Transverse colon (tissue), 4 donors: ENCODE results near the gene MS4A10. TPM values are rescaled to one million over a fixed set of nuclear protein-coding genes. Genes with fewer than 3 reads are reported as not detected.

Experiments
- DNase-seq: peaks from one replicate; pipeline ENCODE4 v3.0.0-alpha.2; 2019
- H3K27ac ChIP-seq, 4 donors: fragments of 200-600 bp; sonication (generic); 2 replicates each; pipeline ENCODE4 v1.5.1; 2016 to 2018; ENCODE audit warnings: inconsistent platforms in 4 of 4
- H3K27me3 ChIP-seq: fragments of 200-600 bp; sonication (generic); 2 replicates; pipeline ENCODE4 v1.5.1; 2017; ENCODE audit warnings: inconsistent platforms
- H3K36me3 ChIP-seq, 4 donors: fragments of 200-600 bp; sonication (generic); 2 replicates each; pipeline ENCODE4 v1.5.1; 2017 to 2019; ENCODE audit warnings: inconsistent platforms in 4 of 4
- H3K4me1 ChIP-seq, 4 donors: fragments of 200-600 bp; sonication (generic); 2 replicates each; pipeline ENCODE4 v1.5.1; 2017 to 2020; ENCODE audit warnings: inconsistent platforms in 4 of 4
- H3K4me3 ChIP-seq, 4 donors: fragments of 200-600 bp; sonication (generic); 1 replicate in 1 of 4; 2 replicates in 3 of 4; pipeline versions ENCODE4 v1.5.1 to v1.6.1; 2017 to 2019; ENCODE audit warnings: inconsistent platforms in 4 of 4
- H3K9me3 ChIP-seq, 2 donors: fragments of 200-600 bp; sonication (generic); 2 replicates each; pipeline ENCODE4 v1.5.1; 2017 to 2019; ENCODE audit warnings: inconsistent platforms in 2 of 2
- CTCF ChIP-seq, 5 experiments: fragments of 200-600 bp in 3 of 5; fragments of 450-650 bp in 2 of 5; sonication (generic) in 3 of 5; IDR thresholded peaks; 1 replicate in 2 of 5; 2 replicates in 3 of 5; pipeline ENCODE4 v1.5.1; 2016 to 2017; ENCODE audit warnings: antibody characterized with exemption in 5 of 5, inconsistent platforms in 3 of 5, mild to moderate bottlenecking in 2 of 5, moderate library complexity in 1 of 5
- EP300 ChIP-seq: sonication (generic); formaldehyde crosslinking; IDR thresholded peaks from one replicate; pipeline ENCODE4 v1.6.1; 2017; ENCODE audit warnings: antibody characterized with exemption, low read depth
- POLR2A ChIP-seq: fragments of 450-650 bp; IDR thresholded peaks from one replicate; pipeline ENCODE4 v1.6.1; 2016; ENCODE audit warnings: antibody characterized with exemption, mild to moderate bottlenecking, moderate library complexity
- POLR2AphosphoS5 ChIP-seq, 3 donors: sonication (generic); formaldehyde crosslinking; IDR thresholded peaks; one replicate each; pipeline ENCODE4 v1.6.1; 2016; ENCODE audit warnings: antibody characterized with exemption in 3 of 3
- WGBS, 2 donors: methylation state at CpG; one replicate each; pipeline ENCODE4 v1.1.5; 2018; ENCODE audit warnings: low coverage in 1 of 2; 5-methylcytosine and 5-hydroxymethylcytosine counted together
- in situ Hi-C, 4 donors: fragments of 200-750 bp; cut with MboI; loops; one replicate each; pipeline versions ENCODE4 v1.15.0 to v1.15.1; 2017; ENCODE audit warnings: low sequenced_read_pairs in 3 of 4, low pct_ligation_motif_present in 1 of 4, low pct_unique_long_range_greater_than_20kb in 1 of 4
- intact Hi-C: fragments of 100-400 bp; cut with DNase I; formaldehyde crosslinking; loops from one replicate; pipeline ENCODE4 v1.15.1; 2023; ENCODE audit warnings: low total_unique reads
- total RNA-seq, 4 donors: library from RNA; depleted of rRNA; stranded (reverse); fragments of >200 nt; gene quantifications; one replicate each; pipeline ENCODE4 v1.1.0, GENCODE V29; 2016

The MS4A10 gene
- total RNA-seq, 4 donors from 2014 or later, result 1.3 to 2.2 TPM; not detected in 2

- intact Hi-C loops, result no loop called here
- 79 to 87% methylated on average over 3 to 12 of the region's 13 CpGs for WGBS, 2 donors
Measured at GRCh38 chr11:60847281-60847680, 62.1 kb downstream of the MS4A10 start.

GRCh38 chr11:60847896-60848295 lies 62.8 kb downstream of the MS4A10 start:
- H3K27me3 ChIP-seq, result no peaks in the 10 kb centered on the region
- intact Hi-C loops (no loop called here), in situ Hi-C loops (loop anchor here in 2 of 4 donors (25.0 kb wide), 3 partner anchors 289 to 489 kb away; partner anchors contain the start of genes DDB1 (in 1 of the 2) and TKFC (in 1 of the 2))
- 92 to 93% methylated on average over 5 to 12 of the region's 12 CpGs for WGBS, 2 donors
- peaks cover 0 to 18% (median 6%) of the 10 kb centered on the region in 4 donors for H3K36me3 ChIP-seq
- TF ChIP-seq POLR2A (no peak), EP300 (no peak), CTCF (IDR thresholded peaks at IDR 0.05) (no peak), POLR2AphosphoS5 (IDR thresholded peaks at IDR 0.05) (no peak)
- no peak overlapping the region for H3K27ac ChIP-seq
- H3K9me3 ChIP-seq, result no peaks in the 10 kb centered on the region
- no peak overlapping the region for H3K4me3 ChIP-seq
- H3K4me1 ChIP-seq, result peaks cover 13 to 35% (median 24%) of the 10 kb centered on the region in 4 donors
- no peak for DNase-seq

More at GRCh38 chr11:60847281-60847680, 62.1 kb downstream of the MS4A10 start:
- no peak overlapping the region for H3K4me3 ChIP-seq
- no peaks in the 10 kb centered on the region for H3K9me3 ChIP-seq
- no peak overlapping the region for H3K27ac ChIP-seq
- DNase-seq, result no peak
- no peak for TF ChIP-seq EP300
- peaks cover 0 to 18% (median 6%) of the 10 kb centered on the region in 4 donors for H3K36me3 ChIP-seq
- no peaks in the 10 kb centered on the region for H3K27me3 ChIP-seq
- H3K4me1 ChIP-seq, result peaks cover 15 to 41% (median 25%) of the 10 kb centered on the region in 4 donors
- in situ Hi-C loops, result loop anchor here in 2 of 4 donors (25.0 kb wide), 3 partner anchors 290 to 490 kb away; partner anchors contain the start of genes DDB1 (in 1 of the 2) and TKFC (in 1 of the 2)

GRCh38 chr11:60848714-60849151 lies 63.6 kb downstream of the MS4A10 start:
- H3K27me3 ChIP-seq, result no peaks in the 10 kb centered on the region
- DNase-seq, result no peak
- no peak overlapping the region for H3K27ac ChIP-seq
- no peak overlapping the region for H3K4me3 ChIP-seq
- in situ Hi-C loops (loop anchor here in 2 of 4 donors (25.0 kb wide), 3 partner anchors 289 to 489 kb away; partner anchors contain the start of genes DDB1 (in 1 of the 2) and TKFC (in 1 of the 2)), intact Hi-C loops (no loop called here)
- WGBS, 2 donors, result 85 to 90% methylated on average over 5 to 10 of the region's 10 CpGs
- no peak for TF ChIP-seq POLR2AphosphoS5 (IDR thresholded peaks at IDR 0.05)
- TF ChIP-seq EP300, result no peak
- TF ChIP-seq POLR2A, result no peak
- no peak for TF ChIP-seq CTCF (IDR thresholded peaks at IDR 0.05)
- H3K9me3 ChIP-seq, result no peaks in the 10 kb centered on the region
- H3K4me1 ChIP-seq, result peaks cover 6 to 27% (median 17%) of the 10 kb centered on the region in 4 donors
- peaks cover 0 to 18% (median 6%) of the 10 kb centered on the region in 4 donors for H3K36me3 ChIP-seq

- H3K27me3 ChIP-seq, result no peaks in the 10 kb centered on the region
- DNase-seq, result no peak
- 96% methylated on average over 23 of the region's 29 CpGs; no CpG with 5 or more reads in 1 of the 2 donors for WGBS, 2 donors
- H3K4me1 ChIP-seq, result peaks cover 0 to 16% (median 7%) of the 10 kb centered on the region in 4 donors
- H3K9me3 ChIP-seq, result no peaks in the 10 kb centered on the region
- H3K4me3 ChIP-seq, result no peak overlapping the region
- TF ChIP-seq POLR2A (no peak), EP300 (no peak), CTCF (IDR thresholded peaks at IDR 0.05) (no peak), POLR2AphosphoS5 (IDR thresholded peaks at IDR 0.05) (no peak)
- in situ Hi-C loops, result loop anchor here in 2 of 4 donors (25.0 kb wide), 3 partner anchors 287 to 487 kb away; partner anchors contain the start of genes DDB1 (in 1 of the 2) and TKFC (in 1 of the 2)
- no peak overlapping the region for H3K27ac ChIP-seq
- intact Hi-C loops, result no loop called here
- peaks cover 0 to 18% (median 6%) of the 10 kb centered on the region in 4 donors for H3K36me3 ChIP-seq
Measured at GRCh38 chr11:60849641-60850520, 64.7 kb downstream of the MS4A10 start.

Other genes with a start within 250 kb of the MS4A10 start
- 100 to 1,000 TPM in 1 of 4 donors, 10 to 100 TPM in 3; 22.9 to 141 (median 52.1) TPM for gene MS4A8, start 85.7 kb upstream of the MS4A10 start, total RNA-seq
- gene MS4A18, start 60.6 kb upstream of the MS4A10 start, total RNA-seq, result not detected
- not detected for gene MS4A15, start 28.5 kb upstream of the MS4A10 start, total RNA-seq
- gene CCDC86, start 56.8 kb downstream of the MS4A10 start, total RNA-seq, result 1 to 10 TPM; 1.9 to 9.1 (median 5.5) TPM
- gene PTGDR2, start 70.6 kb downstream of the MS4A10 start, total RNA-seq, result 10 to 100 TPM in 1 of 4 donors, 1 to 10 TPM in 2, not detected in 1; 3.5 to 36.6 (median 4.5) TPM
- gene ZP1, start 82.2 kb downstream of the MS4A10 start, total RNA-seq, result not detected
- gene PRPF19, start 121.3 kb downstream of the MS4A10 start, total RNA-seq, result 10 to 100 TPM; 15.5 to 70.3 (median 42.8) TPM
- 10 to 100 TPM; 35.2 to 47.2 (median 45.1) TPM for gene TMEM109, start 128.8 kb downstream of the MS4A10 start, total RNA-seq
- gene TMEM132A, start 139.1 kb downstream of the MS4A10 start, total RNA-seq, result 1 to 10 TPM; 1.8 to 7.0 (median 3.5) TPM
- 10 to 100 TPM in 3 of 4 donors, 1 to 10 TPM in 1; 8.1 to 18.9 (median 12.6) TPM for gene SLC15A3, start 166.8 kb downstream of the MS4A10 start, total RNA-seq
- 1 to 10 TPM in 3 of 4 donors, not detected in 1; 1.9 to 4.3 (median 3.0) TPM for gene CD6, start 186.3 kb downstream of the MS4A10 start, total RNA-seq